Activated T-cell treated with anti-CD3 and anti-CD28 coated beads, Interleukin-2, amount 50 U/mL, for 1 hour (primary cell): ENCODE measurements around the gene CAPS.
A peak's percentile ranks its signal among the peaks of the same experiment; 100 is the strongest.

Experiments used
- DNase-seq: peaks from one replicate; pipeline ENCODE4 v3.0.0-alpha.2; 2020

CAPS gene

DNA sequence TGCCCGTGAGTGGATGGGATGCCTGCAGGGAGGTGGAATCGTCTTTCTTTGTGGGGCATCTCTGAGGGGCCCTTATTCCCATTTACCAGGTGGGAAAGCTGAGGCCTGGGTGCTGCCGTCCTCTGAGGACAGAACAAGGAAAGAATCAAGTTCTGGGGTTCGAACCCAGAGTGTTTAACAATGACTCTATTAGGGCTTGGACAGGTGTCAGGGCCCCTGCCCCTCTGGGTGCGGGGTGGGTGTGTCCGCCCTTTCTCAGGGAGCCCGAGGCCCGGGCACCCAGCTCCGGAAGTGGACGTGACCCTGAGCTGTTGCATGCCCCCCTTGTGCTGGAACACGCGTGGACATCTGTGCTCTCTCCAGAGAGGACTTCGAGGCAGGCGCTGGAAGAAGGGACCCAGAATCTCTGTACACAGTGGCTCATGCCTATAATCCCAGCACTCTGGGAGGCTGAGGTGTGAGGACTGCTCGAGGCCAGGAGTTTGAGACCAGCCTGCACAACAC lies 21.2 kb upstream of the CAPS start:
- no peak for DNase-seq

DNA sequence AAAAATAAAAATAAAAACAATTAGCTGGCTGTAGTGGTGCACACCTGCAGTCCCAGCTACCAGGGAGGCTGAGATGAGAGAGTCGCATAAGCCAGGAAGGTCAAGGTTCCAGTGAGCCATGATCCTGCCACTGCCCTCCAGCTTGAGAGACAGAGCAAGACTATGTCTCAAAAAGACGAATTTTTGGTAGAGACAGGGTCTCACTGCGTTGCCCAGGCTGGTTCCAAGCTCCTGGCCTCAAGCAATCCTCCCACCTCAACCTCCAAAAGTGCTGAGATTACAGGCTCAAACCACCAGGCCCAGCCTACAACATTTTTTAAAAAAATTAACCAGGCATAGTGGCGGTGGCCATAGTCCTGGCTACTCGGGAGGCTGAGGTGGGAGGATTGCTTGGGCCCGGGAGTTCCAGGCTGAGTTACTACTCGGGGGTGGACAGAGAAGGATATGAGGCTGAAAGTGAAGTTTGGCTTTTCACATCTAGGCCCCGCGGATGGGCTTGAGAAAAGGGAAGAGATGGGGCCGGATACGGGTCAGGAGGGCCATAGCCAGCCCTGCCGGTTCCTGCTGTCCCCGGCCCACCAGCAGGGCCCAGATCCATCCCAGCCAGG lies 20.7 kb upstream of the CAPS start:
- no peak for DNase-seq

DNA sequence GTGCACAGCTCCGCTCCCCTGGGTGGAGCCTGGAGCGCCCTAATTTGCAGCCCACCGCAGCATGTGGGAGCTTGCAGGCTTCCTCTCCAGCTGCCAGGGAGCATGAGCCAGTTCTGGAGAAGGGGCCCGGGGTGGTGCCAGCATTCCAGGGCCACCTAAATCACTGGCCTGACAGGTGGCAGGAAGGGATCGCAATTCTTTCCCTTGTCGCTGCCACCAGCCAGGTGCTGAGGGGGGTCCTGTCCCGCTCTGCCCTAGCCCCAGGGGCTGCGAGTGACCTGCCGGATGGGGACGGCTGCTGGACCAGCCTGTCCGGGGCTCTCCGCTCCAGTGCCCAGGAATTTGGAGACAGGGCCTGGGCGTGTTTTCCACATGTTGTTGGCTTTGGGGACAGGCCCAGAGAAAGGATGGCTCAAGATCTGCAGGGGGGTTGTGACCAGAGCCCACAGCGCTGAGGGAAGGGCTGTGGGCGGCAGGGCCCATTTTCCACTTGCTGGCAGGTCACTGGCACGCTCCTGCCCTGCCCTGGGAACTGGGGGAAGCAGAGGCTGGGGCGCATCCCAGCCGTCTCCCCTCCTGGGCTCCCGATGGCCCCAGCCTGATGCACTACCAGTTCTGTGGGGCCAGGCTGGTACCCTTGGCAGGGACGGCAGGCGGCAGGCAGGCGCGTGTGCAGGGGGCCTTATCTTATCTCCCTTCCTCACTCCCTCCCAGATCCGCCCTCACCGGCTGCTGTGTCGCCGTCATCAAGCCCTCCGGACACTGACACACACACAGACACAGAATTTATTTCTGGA lies 19.9 kb upstream of the CAPS start:
- DNase-seq: no peak

DNA sequence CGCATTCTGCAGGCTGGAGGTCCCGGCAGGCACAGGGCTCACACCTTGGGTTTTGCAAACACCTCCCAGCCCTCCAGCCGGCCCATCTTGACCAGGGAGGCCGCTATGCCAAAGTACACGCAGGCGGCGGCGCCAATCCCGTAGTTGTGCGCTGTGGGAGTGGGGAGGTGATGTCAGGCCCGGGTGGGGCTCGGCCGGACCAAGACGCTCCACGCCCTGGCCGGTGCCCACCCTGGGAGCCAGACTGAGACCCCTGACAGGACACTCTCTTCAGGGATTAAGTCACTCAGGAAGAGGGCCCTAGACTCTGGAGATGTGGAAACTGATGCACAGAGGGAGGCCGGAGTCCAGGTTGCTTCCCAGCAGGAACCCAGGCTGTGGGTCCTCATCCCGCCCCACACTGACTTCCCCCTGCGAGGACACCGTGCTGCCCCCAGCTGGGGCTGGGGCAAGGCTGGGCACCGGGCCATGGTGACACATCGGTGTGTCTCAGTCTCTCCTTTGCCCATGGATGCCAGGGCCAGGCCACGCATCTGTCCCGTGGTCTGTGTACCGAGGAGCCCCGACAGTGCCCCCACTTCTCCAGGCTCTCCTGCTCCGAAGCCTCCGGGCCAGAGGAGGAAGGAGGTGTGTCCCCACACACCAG lies 19.2 kb upstream of the CAPS start:
- no peak for DNase-seq

DNA sequence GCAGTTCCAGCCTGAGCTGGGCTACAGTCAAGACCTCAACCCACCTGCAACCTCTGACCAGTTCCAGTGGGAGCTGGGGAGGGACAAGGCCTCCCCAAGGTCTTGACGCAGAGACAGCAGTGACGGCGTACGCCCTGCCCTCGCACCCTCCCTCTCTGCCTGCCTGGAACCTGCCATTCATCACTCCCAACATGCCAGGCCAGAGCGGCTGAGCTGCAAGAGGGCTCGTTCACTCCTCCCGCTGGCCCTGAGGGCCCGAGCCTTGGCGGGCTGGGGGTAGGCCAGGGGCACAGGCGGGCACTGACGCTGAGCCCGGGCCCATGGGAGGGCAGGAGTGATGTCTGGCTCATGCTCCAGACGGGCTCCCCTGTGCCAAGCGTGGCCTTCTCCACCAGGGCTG lies 18.6 kb upstream of the CAPS start:
- DNase-seq: no peak

DNA sequence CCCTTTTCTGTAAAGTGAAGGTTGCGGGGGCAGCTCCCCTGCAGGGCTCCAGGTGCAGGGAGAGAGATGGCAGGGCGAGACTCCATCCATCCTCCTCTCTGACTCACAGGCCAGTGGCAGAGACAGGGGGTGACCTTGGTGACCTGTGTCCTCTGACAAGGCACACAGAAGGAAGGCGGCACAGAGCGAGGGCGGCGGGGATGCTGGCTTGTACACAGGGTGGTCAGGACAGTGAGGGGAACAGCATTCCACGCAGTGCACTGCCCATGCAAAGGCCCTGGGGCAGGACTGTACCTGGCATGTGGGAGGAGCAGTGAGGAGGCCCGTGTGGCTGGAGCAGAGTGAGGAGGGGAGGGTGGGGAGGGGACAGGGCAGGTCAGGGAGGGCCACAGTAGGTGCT lies 18.2 kb upstream of the CAPS start:
- DNase-seq: no peak

DNA sequence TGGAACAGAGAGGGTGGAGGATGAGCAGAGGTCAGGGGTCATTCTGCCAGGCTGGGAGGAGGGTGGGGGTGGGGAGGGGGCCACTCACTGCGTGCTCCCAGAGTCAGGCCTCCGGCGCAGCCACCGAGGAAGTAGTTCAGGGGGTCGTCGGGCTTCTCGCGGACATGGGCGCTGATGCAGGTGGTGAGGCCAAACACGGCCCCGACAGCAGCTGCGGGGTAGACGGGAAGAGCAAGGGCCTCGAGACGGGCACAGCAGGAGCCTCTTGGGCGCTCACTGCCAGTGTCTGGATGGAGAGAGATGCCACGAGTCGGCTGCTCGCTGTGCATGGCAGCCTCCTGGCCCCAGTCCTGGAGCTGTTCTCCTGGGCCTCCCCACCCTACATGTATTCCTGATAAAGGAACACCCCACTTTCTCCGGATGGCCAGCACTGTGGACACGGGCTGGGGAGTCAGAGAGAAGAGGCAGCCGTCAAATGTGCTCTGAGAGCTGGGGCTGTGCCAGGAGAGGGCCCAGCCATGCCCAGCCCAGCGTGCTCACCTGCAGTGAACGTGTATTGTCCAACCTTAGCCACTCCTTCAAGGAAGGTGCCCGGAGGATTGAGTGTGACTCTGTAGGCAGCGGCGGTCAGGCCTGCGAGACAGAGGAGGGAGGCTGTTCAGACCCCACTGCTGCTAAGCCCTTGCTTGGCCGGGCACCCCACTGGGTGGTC lies 17.5 kb upstream of the CAPS start:
- DNase-seq: no peak

DNA sequence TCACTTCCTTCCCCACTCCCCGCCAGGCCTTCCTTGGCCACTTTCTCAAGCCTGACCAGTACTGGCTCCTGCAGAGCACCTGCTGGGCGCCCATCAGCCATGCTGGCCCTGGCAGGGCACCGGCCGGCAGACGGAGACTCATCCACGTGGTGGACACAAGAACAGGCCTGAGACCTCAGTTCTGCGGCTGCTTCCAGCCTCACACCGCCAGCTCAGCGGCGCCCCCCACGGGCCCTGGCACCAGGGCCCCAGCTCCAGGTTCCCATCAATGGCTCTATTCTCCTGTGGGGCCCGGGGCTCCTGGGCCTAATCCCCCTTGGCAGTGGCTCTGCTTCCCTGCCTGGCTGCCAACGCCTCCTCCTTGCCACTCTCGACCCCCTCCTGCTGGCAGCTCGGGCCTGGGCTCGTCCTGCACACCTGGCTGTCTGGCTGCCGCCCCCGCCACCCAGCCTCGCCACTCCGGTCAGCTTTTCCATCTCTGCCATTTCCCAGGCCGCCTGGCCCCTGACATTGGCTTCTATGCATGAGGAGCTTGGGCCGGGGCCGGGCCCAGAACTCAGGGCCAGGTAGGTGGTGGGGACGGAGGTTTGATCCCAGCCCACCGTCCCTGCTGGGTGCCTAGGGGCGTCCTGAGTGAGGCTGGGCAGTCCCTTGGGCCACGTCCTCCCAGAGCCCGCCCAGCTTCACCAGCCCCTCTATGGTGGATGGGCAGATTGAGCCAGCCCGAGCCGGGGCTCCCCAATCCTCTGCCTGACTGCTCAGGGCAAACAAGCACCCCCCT lies 16.7 kb upstream of the CAPS start:
- DNase-seq: no peak

DNA sequence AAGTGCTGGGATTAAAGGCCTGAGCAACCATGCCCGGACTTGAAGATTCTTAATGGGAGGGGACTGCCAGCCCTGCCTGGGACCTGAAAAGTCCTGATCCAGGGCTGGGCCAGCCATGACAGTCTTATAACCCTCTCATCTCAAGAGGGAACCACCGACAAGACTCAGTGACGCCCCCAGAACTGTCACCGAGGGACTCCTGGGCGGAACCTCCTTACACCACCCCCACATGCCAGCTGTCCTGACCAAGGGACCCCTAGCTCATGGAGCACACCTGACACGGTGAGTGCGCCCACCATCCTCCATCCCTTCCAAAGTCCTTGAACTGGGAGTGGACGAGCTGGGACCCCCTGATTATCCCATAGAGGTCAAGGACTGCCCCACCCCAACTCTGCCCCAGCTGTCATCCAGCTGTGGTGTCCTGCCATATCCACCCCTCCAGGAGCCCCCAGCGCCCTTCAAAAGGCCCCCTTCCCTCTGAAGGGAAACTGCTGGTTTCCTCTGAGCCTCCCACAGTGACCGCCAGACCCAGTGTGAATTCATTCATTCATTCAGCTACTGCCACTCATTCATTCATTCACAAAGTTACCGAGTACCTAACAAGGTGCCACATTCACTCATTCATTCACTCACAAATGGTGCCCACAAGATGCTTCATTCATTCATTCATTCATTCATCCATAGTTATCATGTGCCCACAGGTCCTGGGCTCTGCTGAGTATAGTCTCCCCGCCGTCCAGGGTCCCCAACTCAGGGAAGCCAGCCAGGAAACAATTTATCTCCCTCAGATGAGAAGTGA lies 14.1 kb upstream of the CAPS start:
- no peak for DNase-seq

DNA sequence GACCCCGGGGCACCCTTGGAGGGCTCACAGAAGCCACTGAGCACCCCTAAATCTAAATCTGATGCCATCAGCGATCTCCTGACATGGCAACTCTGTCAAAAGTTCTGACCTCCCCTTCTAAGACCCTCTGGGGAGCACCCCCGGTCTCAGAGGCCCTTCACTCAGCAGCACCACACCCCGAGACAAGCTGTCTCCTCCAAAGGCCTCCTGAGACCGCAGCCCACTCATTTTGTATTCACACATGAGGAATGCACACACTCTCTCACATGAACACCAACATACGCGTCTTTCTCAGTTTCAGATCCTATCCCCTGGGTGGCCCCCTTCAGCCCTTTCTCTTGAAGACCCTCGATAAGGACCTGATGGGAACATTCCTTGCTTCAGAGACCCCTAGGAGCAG lies 13.1 kb upstream of the CAPS start:
- DNase-seq: no peak

DNA sequence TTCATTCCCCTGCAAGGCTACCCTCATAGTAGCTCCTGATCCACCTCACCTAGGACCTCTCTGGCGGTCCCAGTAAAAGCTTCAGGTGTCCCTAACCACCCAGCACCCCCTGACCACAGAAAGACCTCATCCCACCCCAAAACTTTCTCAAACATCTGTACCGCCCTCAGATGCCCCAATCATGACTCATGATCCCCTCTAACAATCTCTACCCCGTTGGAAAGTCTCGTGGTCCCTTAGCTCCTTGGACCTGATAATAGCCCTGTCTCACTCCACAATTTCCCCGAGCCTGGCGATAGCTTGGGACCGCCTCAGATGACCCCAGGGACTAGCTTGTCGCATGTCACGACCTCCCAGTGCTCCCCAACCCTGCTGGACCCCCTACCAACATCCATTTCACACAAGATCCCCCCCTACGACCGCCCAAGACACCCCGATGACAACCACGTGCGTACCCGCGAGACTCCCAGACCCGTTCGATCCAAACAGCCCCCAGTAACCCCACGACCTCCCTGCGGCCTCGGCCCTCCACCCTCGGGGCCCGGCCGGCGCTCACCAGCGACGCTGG lies 10.9 kb upstream of the CAPS start:
- DNase-seq: no peak

DNA sequence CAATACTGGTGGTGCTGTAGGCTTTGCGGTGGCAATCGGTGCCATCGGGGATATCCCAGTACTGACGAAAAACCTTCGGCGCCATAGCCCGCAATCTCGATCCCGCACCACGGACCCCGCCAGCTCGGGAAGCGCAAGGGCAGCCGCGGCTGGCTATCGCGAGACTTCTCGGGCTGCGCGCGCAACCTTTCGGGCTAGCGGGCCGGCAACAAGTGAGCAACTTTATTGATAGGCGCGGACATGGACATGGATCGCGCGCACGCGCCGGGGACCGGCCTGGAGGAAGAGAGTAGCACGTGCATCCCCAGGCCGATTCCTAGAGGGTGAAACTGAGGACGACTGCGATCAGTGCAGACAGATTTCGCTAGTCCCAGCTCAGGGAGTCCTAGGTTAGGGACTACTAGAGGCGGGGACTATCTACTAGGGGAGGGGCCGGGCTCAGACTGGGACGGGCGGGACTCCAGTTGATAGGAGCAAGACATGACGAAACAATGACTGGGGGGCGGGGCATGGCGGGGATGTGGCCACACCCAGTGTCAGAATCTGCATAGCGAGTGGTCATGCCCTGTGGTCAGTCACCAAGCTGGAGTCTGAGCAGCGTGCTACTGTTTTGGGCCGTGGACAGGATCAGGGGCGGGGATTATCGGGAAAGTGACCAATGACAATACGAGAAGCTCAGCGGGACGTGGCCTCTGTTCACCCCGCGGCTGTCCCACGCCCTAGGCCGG lies 10.3 kb upstream of the CAPS start, which contains the start of gene NDUFA11:
Gene NDUFA11, minus strand, starts transcription at position 167 of the 728 bp plus-strand sequence. Its CDS starts 82 bp downstream, at position 85.
- DNase-seq: peak; percentile 97

DNA sequence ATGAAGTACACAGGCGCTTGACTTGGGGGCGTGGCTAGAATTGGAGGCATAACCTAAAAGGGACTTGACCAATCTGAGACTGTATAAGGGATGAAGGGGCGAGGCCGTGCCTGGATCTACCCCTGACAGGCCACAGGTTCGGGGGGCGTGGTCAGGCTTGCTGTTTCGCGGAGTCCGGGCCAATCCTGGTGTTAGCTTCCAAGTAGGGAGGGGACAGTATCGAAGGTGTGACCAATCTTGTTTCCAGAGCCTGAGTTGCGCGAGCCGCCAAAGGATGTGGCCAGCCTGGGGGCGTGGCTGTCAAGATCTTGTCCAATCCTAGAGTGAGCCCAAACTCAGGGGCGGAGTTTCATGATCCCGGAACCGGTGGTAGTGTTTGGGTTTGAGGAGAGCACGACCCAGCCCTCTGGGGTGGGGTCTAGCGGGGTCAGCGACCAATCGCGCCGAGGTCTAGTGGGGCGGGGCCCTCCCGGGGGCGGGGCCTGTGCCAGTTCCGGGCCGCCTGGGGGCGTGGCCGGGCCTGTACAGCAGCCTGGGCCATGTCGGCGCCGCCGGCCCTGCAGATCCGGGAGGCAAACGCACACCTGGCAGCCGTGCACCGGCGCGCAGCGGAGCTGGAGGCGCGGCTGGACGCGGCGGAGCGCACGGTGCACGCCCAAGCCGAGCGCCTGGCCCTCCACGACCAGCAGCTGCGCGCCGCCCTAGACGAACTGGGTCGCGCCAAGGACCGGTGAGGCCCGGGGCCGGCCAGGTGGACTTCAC lies 9.5 kb upstream of the CAPS start, which contains the start of gene VMAC:
Gene VMAC, plus strand, starts transcription at position 521 of the 762 bp plus-strand sequence. Its CDS starts 19 bp downstream, at position 540.
- peak; percentile 100 for DNase-seq

DNA sequence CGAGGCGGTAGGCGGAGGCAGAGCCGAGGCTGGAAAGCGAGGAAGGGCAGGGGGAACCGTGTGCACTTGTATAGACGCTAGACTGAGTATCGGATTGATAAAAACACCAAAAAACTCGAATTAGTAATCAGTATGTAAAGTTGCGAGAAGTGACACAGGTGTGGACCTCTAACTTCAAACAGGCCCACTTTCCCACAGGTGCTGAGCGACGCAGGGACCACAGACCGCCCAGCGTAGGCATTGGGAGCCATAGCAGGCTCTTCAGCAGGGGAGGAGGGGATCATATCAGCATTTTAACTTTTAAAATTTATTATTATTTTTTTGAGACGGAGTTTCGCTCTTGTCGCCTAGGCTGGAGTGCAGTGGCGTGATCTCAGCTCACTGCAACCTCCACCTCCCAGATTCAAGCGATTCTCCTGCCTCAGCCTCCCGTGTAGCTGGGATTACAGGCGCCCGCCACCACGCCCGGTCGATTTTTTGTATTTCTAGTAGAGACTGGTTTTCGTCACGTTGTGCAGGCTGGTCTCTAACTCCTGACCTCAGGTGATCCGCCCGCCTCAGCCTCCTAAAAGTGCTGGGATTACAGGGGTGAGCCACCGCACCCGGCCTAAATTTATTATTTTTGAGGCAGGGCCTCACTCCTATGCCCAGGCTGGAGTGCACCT lies 8.8 kb upstream of the CAPS start:
- no peak for DNase-seq

DNA sequence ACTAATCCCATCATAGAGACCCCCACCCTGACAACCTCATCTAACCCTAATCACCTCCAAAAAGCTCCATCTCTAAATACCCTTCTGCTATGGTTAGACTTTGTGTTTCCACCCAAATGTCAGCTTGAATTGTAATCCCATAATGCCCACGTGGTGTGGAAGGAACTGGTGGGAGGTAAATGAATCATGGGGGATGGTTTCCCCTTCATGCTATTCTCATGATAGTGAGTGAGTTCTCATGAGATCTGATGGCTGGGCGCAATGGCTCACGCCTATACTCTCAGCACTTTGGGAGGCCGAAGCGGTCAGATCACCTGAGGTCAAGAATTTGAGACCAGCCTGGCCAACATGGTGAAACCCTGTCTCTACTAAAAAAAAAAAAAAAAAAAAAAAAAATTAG lies 6.8 kb upstream of the CAPS start:
- DNase-seq: no peak

DNA sequence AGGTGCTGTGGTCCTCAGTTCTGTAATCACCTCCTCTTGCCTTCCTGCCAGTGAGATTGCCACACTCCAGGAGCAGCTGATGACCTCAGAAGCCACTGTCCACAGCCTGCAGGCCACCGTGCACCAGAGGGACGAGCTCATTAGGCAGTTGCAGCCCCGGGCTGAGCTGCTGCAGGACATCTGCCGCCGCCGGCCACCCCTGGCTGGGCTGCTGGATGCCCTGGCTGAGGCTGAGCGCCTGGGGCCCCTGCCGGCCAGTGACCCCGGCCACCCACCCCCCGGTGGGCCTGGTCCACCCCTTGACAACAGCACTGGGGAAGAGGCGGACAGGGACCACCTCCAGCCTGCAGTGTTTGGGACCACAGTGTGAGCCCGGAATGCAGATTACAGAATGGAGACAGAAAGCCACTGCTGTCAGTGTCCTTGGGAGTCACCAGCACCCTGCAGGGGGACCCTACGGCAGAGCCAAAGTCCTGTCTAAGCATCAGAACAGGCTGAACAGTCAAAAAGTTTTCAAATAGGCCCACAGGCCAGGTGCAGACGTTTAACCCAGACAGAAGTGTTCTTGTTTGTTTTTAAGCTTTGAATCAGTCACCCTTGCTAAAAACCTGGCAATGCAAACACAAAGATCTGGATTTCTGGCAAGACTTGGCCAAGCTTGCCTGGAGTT lies 5.1 kb upstream of the CAPS start:
- DNase-seq: no peak

DNA sequence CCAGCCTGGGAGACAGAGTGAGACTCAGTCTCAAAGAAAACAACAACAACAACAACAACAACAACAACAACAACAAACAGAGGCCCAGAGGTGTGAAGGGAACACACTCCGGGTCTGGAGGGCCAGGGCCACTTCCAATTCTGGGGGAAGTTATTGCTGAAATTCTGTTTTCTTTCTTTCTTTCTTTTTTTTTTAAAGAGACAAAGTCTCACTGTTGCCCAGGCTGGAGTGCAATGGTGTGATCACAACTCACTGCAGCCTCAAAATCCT lies 3.5 kb upstream of the CAPS start:
- no peak for DNase-seq

DNA sequence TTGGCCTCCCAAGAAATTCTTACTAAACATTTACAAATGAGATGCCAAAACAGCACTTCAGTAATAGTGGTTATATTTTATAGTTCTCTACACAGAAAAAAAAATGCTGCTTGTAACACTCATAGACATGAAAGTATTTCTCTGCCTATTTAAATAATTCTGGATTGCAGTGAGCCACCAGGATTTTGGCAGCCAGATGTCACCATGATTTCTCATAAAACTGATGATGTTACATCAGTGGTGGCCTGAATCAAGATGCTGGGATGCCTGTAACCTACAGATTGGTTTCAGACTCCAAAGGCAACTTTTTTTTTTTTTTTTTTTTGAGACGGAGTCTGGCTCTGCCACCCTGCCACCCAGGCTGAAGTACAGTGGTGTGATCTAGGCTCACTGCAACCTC lies 2.7 kb upstream of the CAPS start:
- no peak for DNase-seq

DNA sequence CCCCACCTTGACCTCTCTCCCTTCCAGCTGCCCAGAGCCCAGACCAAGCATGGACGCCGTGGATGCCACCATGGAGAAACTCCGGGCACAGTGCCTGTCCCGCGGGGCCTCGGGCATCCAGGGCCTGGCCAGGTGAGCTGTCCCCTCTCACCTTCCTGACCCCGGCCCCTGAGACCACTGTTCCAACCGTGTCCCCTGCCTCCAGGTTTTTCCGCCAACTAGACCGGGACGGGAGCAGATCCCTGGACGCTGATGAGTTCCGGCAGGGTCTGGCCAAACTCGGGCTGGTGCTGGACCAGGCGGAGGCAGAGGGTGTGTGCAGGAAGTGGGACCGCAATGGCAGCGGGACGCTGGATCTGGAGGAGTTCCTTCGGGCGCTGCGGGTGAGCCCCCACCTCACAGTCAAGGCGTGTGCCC lies 312 bp downstream of the CAPS start:
- no peak for DNase-seq
